AG10803 (cell line): ENCODE data around the gene CCNQ.
A peak's percentile ranks its signal among the peaks of the same experiment; 100 is the strongest.

Experiments used
- DNase-seq: peaks from one replicate; pipeline ENCODE4 v3.0.0; 2010; ENCODE audit warnings: low read depth
- H3K4me3 ChIP-seq: 2 replicates; pipeline ENCODE4 v1.5.1; 2011; ENCODE audit warnings: mild to moderate bottlenecking, low read length, control low read depth
- TF ChIP-seq, protein P1 (sequence below): conservative IDR thresholded peaks from 2 replicates; pipeline ENCODE4 v1.5.1; 2011; ENCODE audit warnings: mild to moderate bottlenecking, low read length, control low read depth, inconsistent platforms

Gene CCNQ

DNA sequence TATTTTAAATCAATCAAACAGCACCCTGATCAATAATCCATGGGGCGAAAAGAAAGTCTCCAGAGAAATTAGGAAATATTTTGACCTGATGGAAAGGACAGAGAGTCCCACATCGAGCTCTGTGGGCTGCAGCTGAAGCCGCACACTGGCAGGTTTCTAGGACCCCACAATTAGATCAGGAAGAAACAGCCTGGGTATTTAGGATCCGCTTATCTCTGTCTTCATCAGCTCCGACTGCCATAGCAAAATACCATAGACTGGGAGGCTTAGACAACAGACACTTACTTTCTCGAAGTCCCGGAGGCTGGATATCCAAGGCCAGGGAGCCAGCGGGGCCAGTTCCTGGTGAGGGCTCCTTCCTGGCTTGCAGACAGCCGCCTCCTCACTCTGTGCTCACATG is 36.4 kb downstream of the CCNQ start:
- no peak overlapping the region for H3K4me3 ChIP-seq
- DNase-seq = no peak
- TF ChIP-seq, protein P1, sequence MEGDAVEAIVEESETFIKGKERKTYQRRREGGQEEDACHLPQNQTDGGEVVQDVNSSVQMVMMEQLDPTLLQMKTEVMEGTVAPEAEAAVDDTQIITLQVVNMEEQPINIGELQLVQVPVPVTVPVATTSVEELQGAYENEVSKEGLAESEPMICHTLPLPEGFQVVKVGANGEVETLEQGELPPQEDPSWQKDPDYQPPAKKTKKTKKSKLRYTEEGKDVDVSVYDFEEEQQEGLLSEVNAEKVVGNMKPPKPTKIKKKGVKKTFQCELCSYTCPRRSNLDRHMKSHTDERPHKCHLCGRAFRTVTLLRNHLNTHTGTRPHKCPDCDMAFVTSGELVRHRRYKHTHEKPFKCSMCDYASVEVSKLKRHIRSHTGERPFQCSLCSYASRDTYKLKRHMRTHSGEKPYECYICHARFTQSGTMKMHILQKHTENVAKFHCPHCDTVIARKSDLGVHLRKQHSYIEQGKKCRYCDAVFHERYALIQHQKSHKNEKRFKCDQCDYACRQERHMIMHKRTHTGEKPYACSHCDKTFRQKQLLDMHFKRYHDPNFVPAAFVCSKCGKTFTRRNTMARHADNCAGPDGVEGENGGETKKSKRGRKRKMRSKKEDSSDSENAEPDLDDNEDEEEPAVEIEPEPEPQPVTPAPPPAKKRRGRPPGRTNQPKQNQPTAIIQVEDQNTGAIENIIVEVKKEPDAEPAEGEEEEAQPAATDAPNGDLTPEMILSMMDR = no peak

DNA sequence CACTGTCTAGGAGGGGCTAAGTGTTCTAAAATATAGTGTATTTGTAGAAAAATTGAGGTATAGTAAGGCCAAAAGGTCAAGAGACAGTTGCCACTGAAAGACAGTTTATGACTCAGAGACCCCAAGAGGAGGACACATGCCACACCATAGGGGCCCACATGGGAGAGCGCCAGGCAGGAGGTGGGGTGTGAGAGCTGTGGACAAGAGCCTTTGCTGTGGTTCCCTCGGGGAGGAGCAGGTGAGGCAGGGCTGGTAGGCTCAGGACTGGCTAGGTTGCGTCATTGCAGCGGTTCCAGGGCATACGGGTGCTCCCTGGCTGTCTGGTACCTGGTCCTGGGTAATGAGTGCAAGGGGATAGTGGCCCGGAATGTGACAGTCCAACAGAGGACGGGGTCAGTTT is 37.6 kb downstream of the CCNQ start:
- H3K4me3 ChIP-seq = no peak overlapping the region
- TF ChIP-seq, protein P1 = no peak
- DNase-seq = no peak

- TF ChIP-seq, protein P1 = no peak
- no peak overlapping the region for H3K4me3 ChIP-seq
- DNase-seq = no peak
These were observed 38.5 kb downstream of the CCNQ start for GRCh38 chrX:153560466-153560865.

GRCh38 chrX:153560000-153560399 is 38.9 kb downstream of the CCNQ start:
- DNase-seq = peak; percentile 10
- TF ChIP-seq, protein P1 = no peak
- no peak overlapping the region for H3K4me3 ChIP-seq

- no peak for DNase-seq
- no peak overlapping the region for H3K4me3 ChIP-seq
- TF ChIP-seq, protein P1 = no peak
These were observed 41.2 kb downstream of the CCNQ start for GRCh38 chrX:153557618-153558355.

GRCh38 chrX:153556767-153557166 is 42.2 kb downstream of the CCNQ start:
- DNase-seq = no peak
- no peak overlapping the region for H3K4me3 ChIP-seq

More at GRCh38 chrX:153556767-153557166, 42.2 kb downstream of the CCNQ start:
- TF ChIP-seq, protein P1 = no peak
